HTERT RPE-1 (cell line): ENCODE data around the gene ESCO1.
"Not testable (repeated sequence)": the region's sequence is repeated elsewhere in the genome, so short reads cannot be mapped to it uniquely, and the experiment has no call there.

Source experiments
- in situ Hi-C: fragments of 300-500 bp; cut with MboI; formaldehyde crosslinking; loops from 4 replicates; pipeline ENCODE4 v1.14.3; 2020; ENCODE audit warnings: low sequenced_read_pairs

The ESCO1 gene, protein sequence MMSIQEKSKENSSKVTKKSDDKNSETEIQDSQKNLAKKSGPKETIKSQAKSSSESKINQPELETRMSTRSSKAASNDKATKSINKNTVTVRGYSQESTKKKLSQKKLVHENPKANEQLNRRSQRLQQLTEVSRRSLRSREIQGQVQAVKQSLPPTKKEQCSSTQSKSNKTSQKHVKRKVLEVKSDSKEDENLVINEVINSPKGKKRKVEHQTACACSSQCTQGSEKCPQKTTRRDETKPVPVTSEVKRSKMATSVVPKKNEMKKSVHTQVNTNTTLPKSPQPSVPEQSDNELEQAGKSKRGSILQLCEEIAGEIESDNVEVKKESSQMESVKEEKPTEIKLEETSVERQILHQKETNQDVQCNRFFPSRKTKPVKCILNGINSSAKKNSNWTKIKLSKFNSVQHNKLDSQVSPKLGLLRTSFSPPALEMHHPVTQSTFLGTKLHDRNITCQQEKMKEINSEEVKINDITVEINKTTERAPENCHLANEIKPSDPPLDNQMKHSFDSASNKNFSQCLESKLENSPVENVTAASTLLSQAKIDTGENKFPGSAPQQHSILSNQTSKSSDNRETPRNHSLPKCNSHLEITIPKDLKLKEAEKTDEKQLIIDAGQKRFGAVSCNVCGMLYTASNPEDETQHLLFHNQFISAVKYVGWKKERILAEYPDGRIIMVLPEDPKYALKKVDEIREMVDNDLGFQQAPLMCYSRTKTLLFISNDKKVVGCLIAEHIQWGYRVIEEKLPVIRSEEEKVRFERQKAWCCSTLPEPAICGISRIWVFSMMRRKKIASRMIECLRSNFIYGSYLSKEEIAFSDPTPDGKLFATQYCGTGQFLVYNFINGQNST

DNA sequence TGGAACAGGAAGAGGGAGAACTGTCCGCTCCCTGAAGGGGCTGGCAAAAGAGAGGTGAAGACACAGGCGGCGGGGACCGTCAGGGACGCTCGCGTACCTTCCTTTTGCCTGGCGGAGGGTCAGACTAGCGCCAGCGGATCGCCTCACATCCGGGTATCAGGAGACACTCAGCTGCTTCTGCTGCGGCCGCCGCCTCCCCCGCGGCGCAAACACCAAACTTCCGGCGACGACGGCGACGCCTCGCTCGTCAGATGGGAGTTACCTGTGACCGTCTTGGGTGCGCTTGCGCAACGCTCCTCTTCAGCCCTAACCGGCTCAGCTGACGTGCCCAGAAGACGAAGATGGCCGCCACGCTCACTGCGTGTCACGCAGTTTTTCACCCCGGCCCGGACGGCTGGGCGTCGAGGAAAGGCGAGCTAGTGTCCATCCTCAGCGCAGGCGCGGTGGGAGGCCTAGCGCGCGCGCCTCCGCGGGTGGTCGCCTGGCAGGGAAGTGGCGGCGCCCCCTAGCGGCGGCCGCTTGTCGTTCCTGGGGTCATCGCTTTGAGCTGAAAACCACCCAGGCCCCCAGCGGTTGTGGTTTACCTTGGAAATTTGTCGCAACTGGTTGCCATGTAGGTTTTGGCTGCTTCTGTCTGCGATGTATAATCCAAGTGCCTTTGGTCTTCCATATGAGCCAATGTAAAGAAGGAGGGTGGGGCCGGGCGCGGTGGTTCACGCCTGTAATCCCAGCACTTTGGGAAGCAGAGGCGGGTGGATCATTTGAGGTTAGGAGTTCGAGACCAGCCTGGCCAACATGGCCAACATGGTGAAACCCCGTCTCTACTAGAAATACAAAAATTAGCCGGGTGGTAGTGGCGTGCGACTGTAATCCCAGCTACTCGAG is at the start of gene ESCO1:
TSS of gene ESCO1 (minus strand) at position 179 of the 885 bp plus-strand sequence. CDS start 25,861 bp downstream, outside the sequence.
- in situ Hi-C loops = no loop called here

DNA sequence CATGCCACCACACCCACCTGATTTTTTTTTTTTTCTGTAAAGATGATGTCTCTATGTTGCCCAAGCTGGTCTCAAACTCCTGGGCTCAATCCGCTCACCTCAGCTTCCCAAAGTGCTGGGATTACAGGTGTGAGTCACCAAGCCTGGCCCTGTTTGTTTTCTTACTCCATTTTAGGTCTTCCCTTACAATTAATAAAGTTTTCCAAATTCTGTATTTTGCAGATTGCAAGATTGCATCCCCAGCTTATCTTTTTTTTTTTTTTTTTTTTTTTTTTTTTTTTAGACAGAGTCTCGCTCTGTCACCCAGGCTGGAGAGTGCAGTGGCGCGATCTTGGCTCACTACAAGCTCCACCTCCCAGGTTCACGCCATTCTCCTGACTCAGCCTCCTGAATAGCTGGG is 39.9 kb upstream of the ESCO1 start:
- in situ Hi-C loops = not testable (repeated sequence)

DNA sequence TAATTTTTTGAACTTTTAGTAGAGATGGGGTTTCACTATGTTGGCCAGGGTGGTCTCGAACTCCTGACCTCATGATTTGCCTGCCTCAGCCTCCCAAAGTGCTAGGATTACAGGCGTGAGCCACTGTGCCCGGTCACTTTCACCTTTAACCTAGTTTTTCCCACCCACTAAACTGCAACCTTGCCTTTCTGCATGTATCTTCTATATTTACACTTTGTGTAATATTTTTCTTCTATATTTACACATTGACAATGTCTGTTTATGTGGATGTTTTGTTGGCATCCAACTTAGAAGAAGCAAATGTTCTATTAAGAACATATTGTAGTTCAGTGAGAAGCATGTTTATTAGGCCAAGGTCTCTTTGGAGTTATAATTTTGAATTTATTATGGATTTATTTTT is 38.3 kb upstream of the ESCO1 start:
- in situ Hi-C loops = no loop called here

DNA sequence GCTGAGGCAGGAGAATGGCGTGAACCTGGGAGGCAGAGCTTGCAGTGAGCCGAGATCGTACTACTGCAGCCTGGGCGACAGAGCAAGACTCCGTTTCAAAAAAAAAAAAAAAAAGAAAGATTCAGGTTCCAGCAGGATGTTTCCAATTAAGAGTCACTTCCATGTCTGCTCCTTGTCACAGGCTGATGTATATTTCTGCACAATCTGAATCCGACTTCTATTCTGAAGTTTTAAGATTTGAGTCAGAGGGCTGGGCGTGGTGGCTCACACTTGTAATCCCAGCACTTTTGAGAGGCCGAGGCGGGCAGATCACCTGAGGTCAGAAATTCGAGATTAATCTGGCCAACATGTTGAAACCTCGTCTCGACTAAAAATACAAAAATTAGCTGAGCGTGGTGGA is 36.3 kb upstream of the ESCO1 start:
- in situ Hi-C loops = no loop called here

DNA sequence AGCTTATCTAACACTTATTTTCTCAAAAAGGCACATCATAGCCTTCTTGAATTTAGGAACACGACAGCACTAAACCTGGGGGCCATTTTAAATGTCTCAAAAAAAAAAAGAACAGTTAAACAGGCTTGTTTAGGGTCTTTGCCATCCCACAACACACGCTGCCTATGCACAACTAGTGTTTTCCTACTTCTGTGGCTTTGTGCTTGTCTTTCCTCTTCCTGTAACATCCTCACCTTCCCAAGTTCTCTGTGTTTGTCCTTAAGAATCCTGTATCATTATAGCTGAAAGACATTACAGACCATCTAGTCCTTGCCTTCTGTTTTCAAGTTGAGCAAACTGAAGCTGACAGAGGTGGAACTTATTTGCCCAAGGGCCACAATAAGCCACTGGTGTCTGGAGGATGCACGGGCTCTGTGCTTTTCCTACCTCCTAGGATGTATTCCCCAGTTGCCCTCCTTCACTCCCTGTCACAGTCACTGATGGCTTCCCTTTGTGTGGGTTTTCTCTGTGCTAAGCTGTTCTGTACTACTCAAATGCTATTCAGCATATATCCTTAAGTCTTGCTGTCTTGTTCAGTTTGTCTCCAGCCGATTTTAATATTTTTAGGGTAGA is 34.2 kb upstream of the ESCO1 start:
- in situ Hi-C loops = no loop called here

DNA sequence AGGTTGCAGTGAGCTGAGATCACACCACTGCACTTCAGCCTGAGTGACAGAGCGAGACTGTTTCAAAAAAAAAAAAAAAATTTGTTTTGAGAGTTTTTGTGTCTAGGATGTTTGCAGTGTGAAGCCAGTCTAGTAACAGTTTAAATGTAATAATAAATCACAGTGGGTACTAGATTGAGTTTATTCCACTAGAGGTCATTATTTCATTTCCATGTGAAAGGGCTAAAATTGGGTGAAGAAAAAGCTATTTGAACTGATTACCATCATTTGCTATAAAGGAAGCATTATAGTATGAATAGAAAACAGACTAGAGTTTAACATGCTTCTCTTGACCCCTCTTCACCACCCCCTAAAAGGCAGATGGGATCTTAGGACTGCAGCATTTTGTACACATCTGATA is 31.9 kb upstream of the ESCO1 start:
- in situ Hi-C loops = no loop called here

DNA sequence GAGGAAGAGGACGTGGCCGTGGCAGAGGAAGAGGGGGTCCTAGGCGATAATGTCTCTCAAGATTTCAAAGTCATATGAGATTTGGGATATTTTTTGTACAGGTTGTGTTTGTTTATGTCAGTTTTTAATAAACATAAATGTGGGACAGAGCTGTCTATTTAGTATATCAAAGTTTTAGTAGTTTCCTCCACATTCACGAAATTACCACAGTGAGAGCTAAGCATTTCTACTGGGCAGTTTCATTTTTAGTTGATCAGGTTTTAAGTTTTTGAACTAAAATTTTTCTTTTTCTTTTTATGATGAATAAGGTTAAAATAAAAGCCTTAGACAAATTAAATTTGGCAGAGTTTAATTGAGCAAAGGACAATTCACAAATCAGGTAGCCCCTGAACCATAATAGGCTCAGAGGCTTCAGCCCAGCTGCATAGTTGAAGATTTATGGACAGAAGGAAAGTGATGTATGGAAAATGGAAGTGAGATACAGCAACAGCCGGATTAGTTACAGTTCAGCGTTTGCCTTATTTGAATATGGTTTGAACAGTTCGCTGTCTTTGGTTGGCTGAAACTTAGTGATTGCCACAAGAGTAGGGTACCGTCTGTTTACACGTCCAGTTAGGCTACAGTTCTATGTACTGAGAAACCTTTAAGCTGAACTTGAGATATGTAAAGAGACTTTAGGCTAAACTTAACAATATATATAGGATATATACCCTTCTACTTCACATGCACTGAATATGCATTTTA is 28.8 kb upstream of the ESCO1 start:
- in situ Hi-C loops = no loop called here

DNA sequence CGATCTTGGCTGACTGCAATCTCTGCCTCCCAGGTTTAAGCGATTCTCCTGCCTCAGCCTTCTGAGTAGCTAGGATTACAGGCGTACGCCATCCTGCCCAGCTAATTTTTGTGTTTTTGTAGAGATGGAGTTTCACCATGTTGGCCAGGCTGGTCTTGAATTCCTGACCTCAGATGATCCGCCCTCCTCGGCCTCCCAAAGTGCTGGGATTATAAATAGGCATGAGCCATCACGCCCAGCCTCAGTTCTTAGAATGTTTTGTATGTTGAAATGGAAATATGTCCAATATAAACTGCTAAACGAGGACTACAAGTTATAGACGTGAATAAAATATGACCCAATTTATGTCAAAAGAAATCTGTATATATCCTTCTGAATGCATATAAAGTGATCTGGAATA is 21.1 kb upstream of the ESCO1 start:
- in situ Hi-C loops = not testable (repeated sequence)

DNA sequence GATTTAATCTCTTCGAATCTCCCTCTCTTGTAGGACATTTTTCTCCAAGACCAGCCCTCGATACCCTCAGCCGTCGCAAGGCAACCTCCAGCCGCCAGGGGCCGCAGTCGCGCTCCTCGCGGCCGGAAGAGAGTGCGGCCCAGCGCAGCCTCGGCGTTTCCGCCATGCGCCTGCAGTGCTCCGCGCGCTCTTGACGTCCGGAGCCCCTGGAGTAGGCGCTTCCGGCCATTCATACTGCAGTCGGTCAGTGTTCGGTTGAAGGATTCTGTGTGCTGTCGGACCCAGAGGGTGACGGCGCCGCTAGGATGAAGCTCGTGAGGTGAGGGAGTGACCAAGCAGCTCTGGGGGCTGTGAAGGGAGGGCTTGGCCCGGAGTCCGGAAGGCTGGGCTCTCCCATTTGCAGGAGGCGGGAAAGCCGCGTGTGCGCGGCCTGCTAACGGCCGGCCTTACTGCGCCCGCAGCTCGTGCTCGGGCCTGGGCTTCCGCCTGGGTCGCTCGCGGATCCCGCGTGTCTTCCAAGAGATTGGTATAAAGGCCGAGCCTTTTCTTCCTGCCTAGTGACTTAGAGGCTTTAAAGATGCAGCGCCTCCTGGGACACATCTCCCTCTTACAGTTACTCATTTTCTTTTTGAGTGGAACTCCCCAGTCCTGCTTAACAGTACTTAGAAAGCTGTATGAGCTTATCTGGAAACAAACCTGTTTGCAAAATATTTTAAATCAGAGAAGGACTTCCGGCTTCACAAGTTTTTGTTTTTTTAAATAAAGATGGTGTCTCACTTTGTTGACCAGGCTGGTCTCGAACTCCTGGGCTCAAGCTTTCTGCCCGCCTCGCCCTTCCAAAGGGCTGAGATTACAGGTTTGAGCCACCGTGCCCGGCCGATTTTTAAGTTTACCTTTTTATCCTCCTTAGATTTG is 11.9 kb upstream of the ESCO1 start, which contains the start of gene SNRPD1:
TSS of gene SNRPD1 (plus strand) at position 190 of the 915 bp plus-strand sequence. CDS start at position 306, 116 bp downstream.
- in situ Hi-C loops = no loop called here

DNA sequence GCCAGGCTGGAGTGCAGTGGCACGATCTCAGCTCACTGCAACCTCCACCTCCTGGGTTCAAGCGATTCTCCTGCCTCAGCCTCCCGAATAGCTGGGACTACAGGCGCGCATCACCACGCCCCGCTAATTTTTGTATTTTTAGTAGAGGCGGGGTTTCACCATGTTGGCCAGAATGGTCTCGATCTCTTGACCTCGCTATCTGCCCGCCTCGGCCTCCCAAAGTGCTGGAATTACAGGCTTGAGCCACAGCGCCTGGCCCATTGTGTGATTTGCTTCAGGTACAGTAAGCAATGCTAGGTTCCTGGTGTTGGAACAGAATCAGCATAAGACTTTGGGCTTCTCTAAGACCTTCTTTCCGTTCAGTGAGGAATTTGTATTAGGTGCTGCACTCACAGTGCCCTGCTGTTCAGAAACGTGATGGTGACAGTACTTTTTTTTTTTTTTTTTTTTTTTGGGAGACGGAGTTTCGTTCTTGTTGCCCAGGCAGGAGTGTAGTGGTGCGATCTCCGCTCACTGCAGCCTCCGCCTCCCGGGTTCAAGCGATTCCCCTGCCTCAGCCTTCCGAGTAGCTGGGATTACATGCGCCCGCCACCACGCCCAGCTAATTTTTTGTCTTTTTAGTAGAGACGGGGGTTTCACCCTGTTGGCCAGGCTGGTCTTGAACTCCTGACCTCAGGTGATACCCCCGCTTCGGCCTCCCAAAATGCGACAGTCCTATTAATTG is 11.1 kb upstream of the ESCO1 start:
- in situ Hi-C loops = not testable (repeated sequence)

DNA sequence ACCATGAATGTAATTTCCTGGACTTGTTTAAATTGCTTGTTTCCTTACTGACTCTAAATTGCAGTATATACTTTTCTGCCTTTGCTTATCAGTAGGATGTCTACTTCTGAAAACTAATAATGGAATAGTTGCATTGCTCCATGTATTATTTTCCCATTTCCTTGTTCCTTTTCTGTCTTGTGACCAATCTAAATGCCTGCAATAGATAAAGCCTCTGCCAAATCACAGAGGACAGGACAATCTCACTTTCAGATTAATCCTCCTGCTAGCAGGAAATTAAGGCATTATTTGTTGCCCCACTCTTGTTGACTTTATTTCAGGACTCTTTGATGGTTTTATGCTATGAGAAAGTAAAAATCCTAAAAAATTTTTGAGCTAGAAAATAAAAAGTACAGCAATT is 4.7 kb upstream of the ESCO1 start:
- in situ Hi-C loops = no loop called here

DNA sequence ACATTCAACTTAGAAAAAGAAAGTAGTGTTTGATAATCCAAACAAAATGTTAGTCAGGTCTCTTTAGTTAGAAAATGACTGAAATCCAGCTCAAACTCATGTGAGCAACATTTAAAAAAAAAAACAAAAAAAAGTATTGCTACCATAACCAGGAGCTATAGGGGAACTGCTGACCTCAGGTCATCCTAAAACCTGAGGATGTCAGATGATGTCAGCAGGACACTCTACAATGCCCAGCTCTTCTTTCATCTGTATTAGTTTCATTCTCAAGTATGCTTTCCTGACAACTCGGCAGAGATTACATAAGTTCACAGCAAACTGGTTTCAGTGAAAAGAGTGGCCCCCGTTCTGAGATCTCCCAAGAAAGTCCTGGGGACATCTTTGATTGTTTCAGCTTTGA is 4.2 kb upstream of the ESCO1 start:
- in situ Hi-C loops = no loop called here

DNA sequence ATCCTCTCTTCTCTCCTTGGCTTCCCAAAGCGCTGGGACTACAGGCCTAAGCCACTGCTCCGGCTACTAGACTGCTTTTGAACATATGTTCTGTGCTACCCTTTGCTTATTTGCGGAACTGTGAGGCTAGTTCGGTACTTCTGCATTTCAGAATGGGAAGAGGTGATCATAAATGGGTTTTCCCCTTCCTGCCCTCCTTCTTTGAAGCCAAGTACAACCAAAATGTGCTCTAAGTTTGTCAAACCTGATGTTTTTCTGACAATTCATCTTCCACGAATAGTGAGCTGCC is 1.7 kb upstream of the ESCO1 start:
- in situ Hi-C loops = no loop called here

DNA sequence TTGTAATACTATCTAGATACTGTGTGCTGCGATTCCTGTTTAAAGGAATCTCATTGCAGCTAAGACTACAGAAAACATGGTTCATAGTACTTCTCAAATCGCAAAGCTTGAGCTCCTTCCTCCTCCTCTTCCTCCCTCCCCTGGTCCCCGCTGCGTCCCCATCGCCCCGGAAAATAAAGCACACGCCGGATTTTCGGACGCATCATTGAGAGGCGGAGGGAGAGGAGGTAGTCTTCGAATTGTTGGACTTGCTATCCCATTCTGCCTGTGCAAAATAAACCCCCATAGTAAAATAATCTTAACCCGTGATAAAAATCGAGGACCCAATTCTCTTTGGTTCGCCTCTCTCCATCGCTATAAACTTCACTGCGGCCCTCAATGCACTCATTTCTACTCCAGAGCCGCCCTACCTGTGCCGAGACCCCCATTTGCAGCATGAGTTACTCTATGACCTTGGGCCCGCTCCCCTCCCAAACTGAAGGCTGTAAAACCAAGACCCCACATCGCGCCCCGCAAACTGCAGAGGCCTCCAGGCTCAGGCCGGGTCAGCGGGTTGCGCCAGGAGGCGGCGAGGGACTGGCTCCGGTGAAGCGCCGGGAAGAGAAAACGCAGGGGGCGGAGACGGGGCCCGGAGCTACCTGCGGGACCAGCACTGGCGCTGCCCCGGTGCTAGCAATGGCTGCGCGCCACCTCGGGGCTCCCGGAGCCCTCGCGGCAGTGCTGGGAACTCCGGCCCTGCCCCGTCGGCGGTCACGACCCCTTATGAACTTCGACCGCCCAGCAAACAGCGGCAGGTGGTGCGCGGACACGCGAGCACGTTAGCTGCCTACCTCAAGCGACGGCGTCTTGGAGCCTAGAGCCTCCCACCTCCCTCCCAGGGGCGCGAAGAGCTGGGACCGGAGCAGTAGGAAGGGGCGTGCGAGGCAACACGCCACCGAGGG is 649 bp downstream of the ESCO1 start:
- in situ Hi-C loops = no loop called here

DNA sequence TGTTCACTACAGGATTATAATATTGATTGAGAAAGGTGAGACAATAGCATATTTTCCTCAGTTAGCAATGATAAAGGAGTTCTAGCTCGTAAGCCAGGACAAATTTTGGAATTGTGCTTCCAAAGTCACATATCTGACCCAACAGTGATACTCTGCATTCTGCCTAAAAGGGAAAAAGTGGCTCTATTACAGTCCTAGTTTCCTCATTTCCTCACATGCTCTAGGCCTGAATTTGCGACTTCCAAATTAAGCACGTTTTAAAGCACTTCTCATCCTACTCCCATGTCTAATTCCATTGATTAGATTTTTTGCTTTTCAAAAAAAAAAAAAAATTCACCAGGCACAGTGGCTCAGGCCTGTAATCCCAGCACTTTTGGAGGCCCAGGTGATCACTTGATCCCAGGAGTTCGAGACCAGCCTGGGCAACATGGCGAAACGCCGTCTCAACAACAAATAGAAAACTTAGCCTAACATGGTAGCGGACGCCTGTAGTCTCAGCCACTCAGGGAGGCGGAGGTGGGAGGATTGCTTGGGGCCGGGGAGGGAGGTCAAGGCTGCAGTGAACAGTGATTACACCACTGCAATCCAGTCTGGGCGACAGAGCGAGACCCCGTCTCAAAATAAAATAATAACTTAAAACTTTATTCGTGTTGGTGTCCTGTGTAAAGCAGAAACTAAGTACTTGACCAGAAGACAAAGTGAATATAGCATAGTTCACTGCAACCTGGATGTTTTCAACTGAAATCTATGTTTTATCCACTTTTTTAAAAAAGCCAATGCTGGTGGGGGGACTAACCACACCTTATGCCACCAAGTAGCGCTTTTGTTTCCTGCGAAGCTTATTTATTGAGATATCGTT is 1.5 kb downstream of the ESCO1 start:
- in situ Hi-C loops = no loop called here

DNA sequence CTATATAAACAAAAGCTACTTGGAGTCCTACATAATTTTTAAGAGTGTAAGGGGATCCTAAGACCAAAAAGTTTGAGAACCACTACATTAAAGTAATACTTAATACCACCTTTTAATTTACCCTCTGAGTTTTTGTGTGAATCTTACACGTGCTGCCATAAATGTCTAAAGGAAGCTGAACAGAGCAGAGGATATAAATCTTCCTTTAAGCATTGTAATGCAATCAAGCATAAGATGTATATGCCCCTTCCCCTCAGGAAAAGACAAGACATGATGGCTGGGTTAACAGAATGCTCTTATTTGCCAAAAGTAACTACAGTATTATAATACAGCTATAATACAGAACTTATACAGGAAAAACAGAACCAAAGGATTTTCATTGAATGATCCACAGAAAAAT is 2.9 kb downstream of the ESCO1 start:
- in situ Hi-C loops = no loop called here
